H1 (cell line): Measurements from ENCODE around the gene YBX2. TPM values are rescaled to one million over a fixed set of nuclear protein-coding genes. Genes with fewer than 3 reads are reported as not detected.

Source experiments
- CTCF ChIA-PET: fragments of 300-600 bp; sonication (Branson Sonifier 250); formaldehyde crosslinking; loops from one replicate; lab custom pipeline; 2021; ENCODE audit not compliant: partially characterized antibody; lab: Charles Lee
- POLR2A ChIA-PET: fragments of 300-600 bp; sonication (Branson Sonifier 250); formaldehyde crosslinking; loops from one replicate; lab custom pipeline; 2021; ENCODE audit warnings: inconsistent platforms; ENCODE audit not compliant: partially characterized antibody; lab: Charles Lee
- DNase-seq, 2 experiments: peaks; one replicate each; pipeline versions ENCODE4 v3.0.0 to v3.0.0-alpha.2; 2010 to 2022; ENCODE audit warnings: low spot score in 2 of 2, low read depth in 1 of 2, mixed read lengths in 1 of 2
- FAIRE-seq: peaks from 2 replicates; lab custom pipeline; 2011; peaks lifted over from hg19 to GRCh38; lab: Jason Lieb, UNC
- H2AFZ ChIP-seq: 2 replicates; pipeline ENCODE4 v1.8.1; 2012; ENCODE audit warnings: low read length, inconsistent platforms
- H2AK5ac ChIP-seq: 2 replicates; pipeline ENCODE4 v1.6.1; 2013; ENCODE audit warnings: low read depth, low read length
- H2BK120ac ChIP-seq: replicated peaks from 2 replicates; pipeline ENCODE3; 2013; ENCODE audit warnings: low read depth, low read length, inconsistent platforms
- H2BK12ac ChIP-seq: 2 replicates; pipeline ENCODE4 v1.6.1; 2013; ENCODE audit warnings: low read depth, low read length
- H2BK15ac ChIP-seq: 2 replicates; pipeline ENCODE4 v1.6.1; 2013; ENCODE audit warnings: low read length
- H2BK20ac ChIP-seq: 2 replicates; pipeline ENCODE4 v1.6.1; 2013; ENCODE audit warnings: low read length
- H2BK5ac ChIP-seq: 2 replicates; pipeline ENCODE4 v1.6.1; 2013; ENCODE audit warnings: low read depth, low read length
- H3K14ac ChIP-seq: 2 replicates; pipeline ENCODE4 v1.6.1; 2013; ENCODE audit warnings: inconsistent platforms; ENCODE audit not compliant: insufficient read length
- H3K18ac ChIP-seq: 2 replicates; pipeline ENCODE4 v1.6.1; 2013; ENCODE audit warnings: low read length; ENCODE audit errors: extremely low read depth
- H3K23ac ChIP-seq: 2 replicates; pipeline ENCODE4 v1.6.1; 2013; ENCODE audit warnings: inconsistent platforms; ENCODE audit not compliant: insufficient read length
- H3K23me2 ChIP-seq: 2 replicates; pipeline ENCODE4 v1.6.1; 2013; ENCODE audit warnings: low read depth, low read length
- H3K27ac ChIP-seq: 2 replicates; pipeline ENCODE4 v1.6.1; 2011; ENCODE audit warnings: low read depth, low read length, inconsistent platforms
- H3K27me3 ChIP-seq, 4 experiments: replicated peaks in 1 of 4; 1 replicate in 1 of 4; 2 replicates in 3 of 4; pipeline versions ENCODE4 v1.6.1 to v1.8.1; 2011 to 2013; ENCODE audit warnings: low read length in 3 of 4, mild to moderate bottlenecking in 3 of 4, inconsistent platforms in 2 of 4, mixed read lengths in 2 of 4, moderate library complexity in 1 of 4; ENCODE audit not compliant: control insufficient read depth in 3 of 4, insufficient read depth in 3 of 4; ENCODE audit errors: extremely low read depth in 1 of 4
- H3K36me3 ChIP-seq, 4 experiments: 2 replicates each; pipeline versions ENCODE4 v1.6.1 to v1.8.1; 2011 to 2013; ENCODE audit warnings: mild to moderate bottlenecking in 4 of 4, low read length in 3 of 4, moderate library complexity in 2 of 4, control low read depth in 1 of 4, inconsistent platforms in 1 of 4; ENCODE audit not compliant: insufficient read depth in 4 of 4, control insufficient read depth in 2 of 4
- H3K4ac ChIP-seq: replicated peaks from 2 replicates; pipeline ENCODE3; 2013; ENCODE audit warnings: low read length, low read depth, mixed read lengths, inconsistent platforms; ENCODE audit not compliant: insufficient read length
- H3K4me1 ChIP-seq, 4 experiments: replicated peaks in 1 of 4; 1 replicate in 1 of 4; 2 replicates in 3 of 4; pipeline versions ENCODE4 v1.6.1 to v1.8.1; 2011 to 2013; ENCODE audit warnings: low read length in 3 of 4, inconsistent platforms in 2 of 4, mixed read lengths in 1 of 4; ENCODE audit not compliant: insufficient read depth in 4 of 4, control insufficient read depth in 3 of 4
- H3K4me2 ChIP-seq, 2 experiments: 2 replicates each; pipeline versions ENCODE4 v1.6.1 to v1.8.1; 2011 to 2013; ENCODE audit warnings: low read depth in 2 of 2, low read length in 2 of 2, control low read depth in 1 of 2, inconsistent platforms in 1 of 2, mild to moderate bottlenecking in 1 of 2; ENCODE audit not compliant: insufficient read depth in 1 of 2
- H3K4me3 ChIP-seq, 4 experiments: fragments of 200-600, 300-600 bp in 1 of 4; sonication (generic), shearing (Covaris generic), sonication (Bioruptor Twin) in 1 of 4; 2 replicates each; pipeline versions ENCODE4 v1.5.1 to v1.8.1; 2011 to 2016; ENCODE audit warnings: low read length in 4 of 4, low read depth in 3 of 4, control low read depth in 2 of 4, inconsistent platforms in 2 of 4, mild to moderate bottlenecking in 2 of 4, mixed read lengths in 1 of 4, moderate library complexity in 1 of 4; ENCODE audit not compliant: insufficient read depth in 2 of 4; ENCODE audit errors: extremely low read depth in 1 of 4
- H3K56ac ChIP-seq: replicated peaks from 2 replicates; pipeline ENCODE3; 2013; ENCODE audit warnings: low read depth, mild to moderate bottlenecking, mixed read lengths, low read length, inconsistent platforms; ENCODE audit not compliant: insufficient read length
- H3K79me1 ChIP-seq: 2 replicates; pipeline ENCODE4 v1.6.1; 2013; ENCODE audit warnings: low read depth, low read length, control low read depth
- H3K79me2 ChIP-seq, 2 experiments: 2 replicates each; pipeline versions ENCODE4 v1.6.1 to v1.8.1; 2012 to 2013; ENCODE audit warnings: low read length in 2 of 2, mild to moderate bottlenecking in 2 of 2, inconsistent platforms in 1 of 2; ENCODE audit not compliant: insufficient read depth in 2 of 2, control insufficient read depth in 1 of 2
- H3K9ac ChIP-seq, 4 experiments: replicated peaks in 1 of 4; 1 replicate in 1 of 4; 2 replicates in 3 of 4; pipeline versions ENCODE4 v1.6.1 to v1.8.1; 2011 to 2013; ENCODE audit warnings: low read depth in 3 of 4, low read length in 3 of 4, control low read depth in 2 of 4, mild to moderate bottlenecking in 2 of 4, moderate library complexity in 2 of 4, inconsistent platforms in 1 of 4; ENCODE audit errors: extremely low read depth in 1 of 4
- H3K9me3 ChIP-seq, 2 experiments: 2 replicates each; pipeline versions ENCODE4 v1.6.1 to v1.8.1; 2012 to 2013; ENCODE audit warnings: mild to moderate bottlenecking in 2 of 2, moderate library complexity in 2 of 2, control low read depth in 1 of 2, inconsistent platforms in 1 of 2, low read depth in 1 of 2, low read length in 1 of 2, mixed read lengths in 1 of 2; ENCODE audit not compliant: insufficient read depth in 2 of 2
- H4K20me1 ChIP-seq, 2 experiments: replicated peaks in 1 of 2; 2 replicates each; pipeline versions ENCODE3 to v1.8.1; 2011 to 2013; ENCODE audit warnings: inconsistent platforms in 2 of 2, low read length in 2 of 2, mild to moderate bottlenecking in 1 of 2; ENCODE audit not compliant: insufficient read depth in 2 of 2, control insufficient read depth in 1 of 2
- H4K5ac ChIP-seq: 2 replicates; pipeline ENCODE4 v1.6.1; 2013; ENCODE audit warnings: low read length, low read depth, mixed read lengths, inconsistent platforms; ENCODE audit not compliant: insufficient read length
- H4K8ac ChIP-seq: 2 replicates; pipeline ENCODE4 v1.8.0; 2013; ENCODE audit warnings: mild to moderate bottlenecking, moderate library complexity, low read length, inconsistent platforms; ENCODE audit not compliant: insufficient read depth; ENCODE audit errors: extremely low read depth
- H4K91ac ChIP-seq: replicated peaks from 2 replicates; pipeline ENCODE3; 2013; ENCODE audit warnings: low read length, mixed read lengths, inconsistent platforms; ENCODE audit not compliant: insufficient read length
- POLR2AphosphoS5 ChIP-seq: IDR thresholded peaks from 2 replicates; pipeline ENCODE4 v1.6.1; 2011; ENCODE audit warnings: low read depth, low read length
- RBBP5 ChIP-seq: IDR thresholded peaks from 2 replicates; pipeline ENCODE4 v1.7.1; 2012; ENCODE audit warnings: low read depth, mild to moderate bottlenecking, inconsistent platforms, low read length, moderate library complexity, borderline replicate concordance
- TCF12 ChIP-seq: IDR thresholded peaks from 2 replicates; pipeline ENCODE4 v1.6.1; 2011; ENCODE audit warnings: low read depth, mild to moderate bottlenecking, low read length
- WGBS, 2 experiments: shearing (Covaris generic) in 1 of 2; methylation state at CpG; one replicate each; pipeline versions ENCODE4 v1.1.6 to v1.1.7; 2013 to 2015; ENCODE audit warnings: low lambda C conversion rate in 2 of 2, mixed read lengths in 2 of 2, inconsistent platforms in 1 of 2, low coverage in 1 of 2, missing lambda C conversion rate in 1 of 2; ENCODE audit not compliant: insufficient replicate concordance in 2 of 2, insufficient coverage in 1 of 2, insufficient read length in 1 of 2; ENCODE audit errors: extremely low coverage in 1 of 2, missing lambda C conversion rate in 1 of 2; 5-methylcytosine and 5-hydroxymethylcytosine counted together
- polyA plus RNA-seq, 7 experiments: library from polyadenylated mRNA; depleted of rRNA in 3 of 7; stranded (reverse) in 5 of 7; unstranded in 2 of 7; fragments of >200 nt in 5 of 7; fragments of 200-250 nt in 2 of 7; gene quantifications; 1 replicate in 5 of 7; 2 replicates in 1 of 7; 4 replicates in 1 of 7; pipeline versions ENCODE4 v1.2.1 to v1.2.3, GENCODE V29; 2011 to 2013; ENCODE audit warnings: missing spikeins in 2 of 7, mixed read lengths in 2 of 7
- total RNA-seq: library from RNA; stranded (reverse); fragmentation: NEBNext Ultra II Directional; extraction: Animal tissue kit (Norgen Biotek cat#: 25700); gene quantifications from 2 replicates; pipeline ENCODE4 v1.2.1, GENCODE V29; 2021

Gene YBX2
- total and polyA plus RNA-seq, 2 of the 8 experiments (the other 6 are each of a cell fraction or from before 2014, with no cell fraction given): 19.2 to 30.5 TPM

DNA sequence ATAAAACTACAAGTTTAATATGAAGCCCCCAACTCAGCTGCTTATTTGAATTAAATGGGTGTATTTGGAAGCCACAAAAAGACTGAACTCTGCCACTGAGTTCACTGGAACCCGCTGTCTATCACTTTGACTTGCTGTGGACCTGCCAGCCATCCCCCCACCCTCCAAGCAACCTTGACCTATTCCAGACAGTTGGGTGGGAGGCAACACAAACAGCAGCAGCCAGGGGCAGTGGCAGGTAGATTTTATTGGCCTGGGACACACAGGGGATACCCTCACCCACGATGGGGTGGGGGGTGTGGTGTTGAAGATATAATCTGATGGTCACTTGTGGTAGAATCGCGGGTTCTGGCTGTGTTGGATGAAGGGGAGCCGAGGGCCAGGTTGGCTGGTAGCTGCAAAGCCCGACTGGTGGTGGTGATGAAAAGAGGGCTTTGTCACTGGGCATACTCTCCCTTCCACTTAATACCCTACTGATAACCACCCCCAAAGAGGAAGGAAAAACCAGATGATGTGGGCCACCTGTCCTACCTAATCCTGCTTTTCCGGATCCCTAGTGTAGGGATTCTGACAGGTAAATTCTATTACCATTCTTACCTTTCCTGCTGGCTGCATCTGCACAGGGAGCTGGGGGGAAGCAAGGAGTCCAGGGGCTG lies 18.1 kb upstream of the YBX2 start:
- no peaks in the 10 kb centered on the region for H3K9me3 ChIP-seq
- H3K14ac ChIP-seq: no peak overlapping the region
- no peak overlapping the region for H2AK5ac ChIP-seq
- H3K79me1 ChIP-seq: peaks cover 12% of the 10 kb centered on the region
- H3K4me2 ChIP-seq: peak overlapping the region in 1 of 2 experiments; percentile 67; a peak in 1 of 4 replicates
- H3K18ac ChIP-seq: no peak overlapping the region
- POLR2A ChIA-PET: interaction anchor here (0.8 to 11.3 kb wide), 32 partner anchors 8 to 291 kb away, joined by 3 to 223 read pairs (median 8); partner anchors contain the start of genes ACADVL, ACAP1, CD68 and CLDN7
- CTCF ChIA-PET: interaction anchor here (0.7 to 3.3 kb wide), 23 partner anchors 10 to 254 kb away, joined by 3 to 17 read pairs (median 4); partner anchors contain the start of genes ACADVL, ACAP1, DLG4 and GABARAP
- peaks cover 0 to 16% (median 8%) of the 10 kb centered on the region in 4 experiments; a peak in 5 of 7 replicates for H3K4me1 ChIP-seq
- H2BK12ac ChIP-seq: no peak overlapping the region
- no peak overlapping the region for H3K9ac ChIP-seq
- no peak overlapping the region for H2BK120ac ChIP-seq
- H3K23me2 ChIP-seq: peaks cover 10% of the 10 kb centered on the region
- H3K4me3 ChIP-seq: no peak overlapping the region
- H3K4ac ChIP-seq: no peak overlapping the region
- no peak for FAIRE-seq
- no peak overlapping the region for H2AFZ ChIP-seq
- H4K20me1 ChIP-seq: peaks cover 21 to 28% of the 10 kb centered on the region in 2 experiments
- TF ChIP-seq POLR2AphosphoS5 (peak; percentile 78; the same call in 1 of the 2 replicates), TCF12 (no peak), RBBP5 (no peak)
- peaks cover 27 to 51% (median 36%) of the 10 kb centered on the region in 4 experiments for H3K36me3 ChIP-seq
- no peak overlapping the region for H2BK20ac ChIP-seq
- no peak for DNase-seq
- no peak overlapping the region for H2BK15ac ChIP-seq
- no peak overlapping the region for H4K8ac ChIP-seq
- peaks cover 17 to 43% of the 10 kb centered on the region in 2 experiments for H3K79me2 ChIP-seq
- 90% methylated on average over 7 of the region's 7 CpGs; no CpG with 5 or more reads in 1 of the 2 experiments for WGBS, 2 experiments
- no peak overlapping the region for H3K27ac ChIP-seq
- H4K5ac ChIP-seq: no peak overlapping the region
- H3K27me3 ChIP-seq: no peaks in the 10 kb centered on the region
- no peak overlapping the region for H4K91ac ChIP-seq
- H3K23ac ChIP-seq: no peak overlapping the region
- no peak overlapping the region for H3K56ac ChIP-seq
- H2BK5ac ChIP-seq: no peak overlapping the region
